Neural crest cell (in vitro differentiated cells): ENCODE results near the gene PKN1. TPM values are rescaled to one million over a fixed set of nuclear protein-coding genes. Genes with fewer than 3 reads are reported as not detected.

ENCODE experiments used
- DNase-seq: peaks from one replicate; pipeline ENCODE4 v3.0.0; 2021; ENCODE audit warnings: low read depth, mixed read lengths, low spot score
- H3K27ac Mint-ChIP-seq: one replicate; pipeline ENCODE4 v1.8.0; 2021; ENCODE audit warnings: mild to moderate bottlenecking, mixed read lengths; ENCODE audit not compliant: unreplicated experiment
- H3K27me3 Mint-ChIP-seq: 2 replicates; pipeline ENCODE4 v1.8.0; 2021; ENCODE audit warnings: low read depth, mild to moderate bottlenecking, mixed read lengths
- H3K36me3 Mint-ChIP-seq: 2 replicates; pipeline ENCODE4 v1.8.0; 2021; ENCODE audit warnings: low read depth, mild to moderate bottlenecking, mixed read lengths
- H3K4me1 Mint-ChIP-seq: 2 replicates; pipeline ENCODE4 v1.8.0; 2021; ENCODE audit warnings: mixed read lengths
- H3K4me3 Mint-ChIP-seq: one replicate; pipeline ENCODE4 v1.8.0; 2021; ENCODE audit warnings: mild to moderate bottlenecking, mixed read lengths
- H3K9me3 Mint-ChIP-seq: 2 replicates; pipeline ENCODE4 v1.8.0; 2021; ENCODE audit warnings: mixed read lengths
- total RNA-seq: library from RNA; stranded (reverse); gene quantifications from 2 replicates; pipeline ENCODE4 v1.2.1, GENCODE V29; 2021
- TF ChIP-seq, protein P1 (sequence below): fragments of 200-600 bp; sonication (generic); conservative IDR thresholded peaks from 2 replicates; pipeline ENCODE4 v1.5.0; 2021; ENCODE audit warnings: antibody characterized with exemption, mild to moderate bottlenecking

PKN1 gene
- total RNA-seq, 1 donor from 2014 or later: 126 TPM

DNA sequence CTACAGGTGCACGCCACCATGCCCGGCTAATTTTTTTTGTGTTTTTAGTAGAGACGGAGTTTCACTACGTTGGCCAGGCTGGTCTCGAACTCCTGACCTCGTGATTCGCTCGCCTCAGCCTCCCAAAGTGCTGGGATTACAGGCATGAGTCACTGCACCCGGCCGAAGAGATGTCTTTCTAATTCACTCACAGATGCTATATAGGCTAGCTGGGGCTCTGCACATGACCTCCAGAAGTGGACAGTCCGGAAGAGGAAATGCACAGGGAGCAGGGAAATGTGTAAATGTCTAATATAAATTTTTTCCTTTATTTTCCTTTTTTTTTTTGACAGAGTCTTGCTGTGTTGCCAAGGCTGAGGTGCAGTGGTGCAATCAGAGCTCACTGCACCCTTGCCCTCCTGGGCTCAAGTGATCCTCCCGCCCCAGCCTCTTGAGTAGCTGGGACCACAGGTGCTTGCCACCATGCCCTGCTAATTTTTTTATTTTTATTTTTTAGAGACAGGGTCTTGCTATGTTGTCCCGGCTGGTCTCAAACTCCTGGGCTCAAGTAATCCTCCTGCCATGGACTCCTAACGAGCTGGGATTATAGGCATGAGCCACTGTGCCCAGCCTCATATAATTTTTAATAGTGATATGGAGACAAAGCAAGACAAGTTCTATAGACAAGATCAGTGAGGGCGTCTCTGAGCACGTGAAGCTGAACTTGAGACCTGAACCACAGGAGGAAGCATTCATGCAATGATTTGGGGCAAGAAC lies 54.4 kb downstream of the PKN1 start:
- H3K27me3 Mint-ChIP-seq: no peaks in the 10 kb centered on the region
- H3K27ac Mint-ChIP-seq: no peak overlapping the region
- peak overlapping the region; percentile 41 for H3K4me3 Mint-ChIP-seq
- TF ChIP-seq, protein P1, sequence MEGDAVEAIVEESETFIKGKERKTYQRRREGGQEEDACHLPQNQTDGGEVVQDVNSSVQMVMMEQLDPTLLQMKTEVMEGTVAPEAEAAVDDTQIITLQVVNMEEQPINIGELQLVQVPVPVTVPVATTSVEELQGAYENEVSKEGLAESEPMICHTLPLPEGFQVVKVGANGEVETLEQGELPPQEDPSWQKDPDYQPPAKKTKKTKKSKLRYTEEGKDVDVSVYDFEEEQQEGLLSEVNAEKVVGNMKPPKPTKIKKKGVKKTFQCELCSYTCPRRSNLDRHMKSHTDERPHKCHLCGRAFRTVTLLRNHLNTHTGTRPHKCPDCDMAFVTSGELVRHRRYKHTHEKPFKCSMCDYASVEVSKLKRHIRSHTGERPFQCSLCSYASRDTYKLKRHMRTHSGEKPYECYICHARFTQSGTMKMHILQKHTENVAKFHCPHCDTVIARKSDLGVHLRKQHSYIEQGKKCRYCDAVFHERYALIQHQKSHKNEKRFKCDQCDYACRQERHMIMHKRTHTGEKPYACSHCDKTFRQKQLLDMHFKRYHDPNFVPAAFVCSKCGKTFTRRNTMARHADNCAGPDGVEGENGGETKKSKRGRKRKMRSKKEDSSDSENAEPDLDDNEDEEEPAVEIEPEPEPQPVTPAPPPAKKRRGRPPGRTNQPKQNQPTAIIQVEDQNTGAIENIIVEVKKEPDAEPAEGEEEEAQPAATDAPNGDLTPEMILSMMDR: no peak
- no peaks in the 10 kb centered on the region for H3K9me3 Mint-ChIP-seq
- peaks cover 3% of the 10 kb centered on the region for H3K4me1 Mint-ChIP-seq
- no peak for DNase-seq
- peaks cover 12% of the 10 kb centered on the region for H3K36me3 Mint-ChIP-seq

- peaks cover 16% of the 10 kb centered on the region for H3K36me3 Mint-ChIP-seq
- peak overlapping the region; percentile 35 for H3K27ac Mint-ChIP-seq
- H3K27me3 Mint-ChIP-seq: no peaks in the 10 kb centered on the region
- peaks cover 30% of the 10 kb centered on the region for H3K4me1 Mint-ChIP-seq
- no peak for DNase-seq
- H3K9me3 Mint-ChIP-seq: no peaks in the 10 kb centered on the region
- TF ChIP-seq, protein P1: no peak
- peak overlapping the region; percentile 66 for H3K4me3 Mint-ChIP-seq
These were observed 59.7 kb downstream of the PKN1 start for GRCh38 chr19:14492756-14493337.

DNA sequence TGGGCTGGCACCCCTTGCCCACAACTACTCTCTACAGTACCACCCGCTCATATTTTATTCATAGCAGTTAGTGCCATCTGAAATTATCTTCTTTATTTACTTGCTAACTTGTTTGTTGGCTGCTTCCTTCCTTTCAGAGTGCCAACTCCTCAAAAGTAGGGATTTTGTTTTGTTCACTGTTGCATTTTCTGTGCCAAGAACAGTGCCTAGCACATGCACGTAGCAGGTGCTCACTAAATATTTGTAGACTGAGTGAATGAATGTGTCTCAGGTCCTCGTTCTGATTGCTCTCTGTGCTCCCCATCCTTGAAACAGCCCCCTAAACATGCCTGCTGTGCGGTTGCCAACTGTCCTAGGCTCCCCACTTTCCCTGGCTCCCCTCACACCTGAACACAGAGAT lies 61.3 kb downstream of the PKN1 start:
- Mint-ChIP-seq H3K27ac (no peak overlapping the region), H3K36me3 (peaks cover 12% of the 10 kb centered on the region), H3K4me1 (peaks cover 30% of the 10 kb centered on the region), H3K27me3 (no peaks in the 10 kb centered on the region), H3K9me3 (no peaks in the 10 kb centered on the region), H3K4me3 (peak overlapping the region; percentile 93)
- TF ChIP-seq, protein P1: no peak
- DNase-seq: no peak

DNA sequence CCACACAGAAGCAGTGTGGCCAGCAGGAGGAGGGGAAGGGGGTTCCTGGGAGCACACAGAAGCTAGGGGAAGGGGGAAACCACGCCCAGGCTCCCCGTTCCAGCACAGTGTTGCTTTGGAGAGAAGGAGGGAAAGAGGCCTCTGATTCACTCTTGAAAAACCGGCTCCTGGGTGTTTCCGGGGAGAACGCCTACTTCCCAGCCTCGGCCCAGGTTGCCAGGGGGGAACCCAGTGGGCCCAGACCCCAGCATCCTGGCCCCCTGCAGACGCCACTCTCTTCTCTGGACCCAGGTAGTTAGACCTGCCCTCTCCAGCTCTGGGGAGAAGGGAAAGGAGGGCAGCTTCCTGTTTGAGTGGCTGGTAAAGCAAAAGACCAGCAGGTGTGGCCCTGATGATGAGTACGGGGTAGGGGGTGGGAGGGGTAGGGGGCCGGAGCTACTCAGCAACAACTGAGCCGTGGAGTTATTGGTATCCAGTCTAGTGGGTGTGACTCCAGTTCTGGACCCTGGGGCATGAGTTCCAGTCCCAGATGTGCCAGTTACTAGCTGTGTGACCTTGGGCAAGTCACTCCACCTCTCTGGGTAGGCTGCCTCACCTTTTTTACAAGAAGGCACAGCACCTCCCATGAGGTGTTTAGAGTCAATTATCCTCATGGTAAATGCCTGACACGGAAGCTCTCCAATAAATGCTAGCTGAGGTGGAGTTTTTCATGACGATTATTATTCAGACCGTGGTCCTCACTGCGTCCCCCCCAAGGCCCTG lies 62.0 kb downstream of the PKN1 start:
- H3K4me1 Mint-ChIP-seq: peaks cover 30% of the 10 kb centered on the region
- H3K27ac Mint-ChIP-seq: peak overlapping the region; percentile 45
- H3K27me3 Mint-ChIP-seq: no peaks in the 10 kb centered on the region
- no peak for DNase-seq
- peaks cover 12% of the 10 kb centered on the region for H3K36me3 Mint-ChIP-seq
- no peaks in the 10 kb centered on the region for H3K9me3 Mint-ChIP-seq
- TF ChIP-seq, protein P1: no peak
- H3K4me3 Mint-ChIP-seq: peak overlapping the region; percentile 93

- no peaks in the 10 kb centered on the region for H3K27me3 Mint-ChIP-seq
- DNase-seq: no peak
- H3K4me1 Mint-ChIP-seq: peaks cover 30% of the 10 kb centered on the region
- H3K4me3 Mint-ChIP-seq: peak overlapping the region; percentile 93
- H3K9me3 Mint-ChIP-seq: no peaks in the 10 kb centered on the region
- peak overlapping the region; percentile 45 for H3K27ac Mint-ChIP-seq
- peaks cover 12% of the 10 kb centered on the region for H3K36me3 Mint-ChIP-seq
- TF ChIP-seq, protein P1: no peak
These were observed 62.5 kb downstream of the PKN1 start for GRCh38 chr19:14495672-14496028.
